GM21423 (cell line): ENCODE measurements around the gene NCBP2.

Source experiments
- ATAC-seq: cut with Tn5 transposase; IDR thresholded peaks from one replicate; pipeline ENCODE4 v1.9.1; 2021; ENCODE audit warnings: mild to moderate bottlenecking, moderate library complexity; ENCODE audit not compliant: unreplicated experiment

Gene NCBP2

DNA sequence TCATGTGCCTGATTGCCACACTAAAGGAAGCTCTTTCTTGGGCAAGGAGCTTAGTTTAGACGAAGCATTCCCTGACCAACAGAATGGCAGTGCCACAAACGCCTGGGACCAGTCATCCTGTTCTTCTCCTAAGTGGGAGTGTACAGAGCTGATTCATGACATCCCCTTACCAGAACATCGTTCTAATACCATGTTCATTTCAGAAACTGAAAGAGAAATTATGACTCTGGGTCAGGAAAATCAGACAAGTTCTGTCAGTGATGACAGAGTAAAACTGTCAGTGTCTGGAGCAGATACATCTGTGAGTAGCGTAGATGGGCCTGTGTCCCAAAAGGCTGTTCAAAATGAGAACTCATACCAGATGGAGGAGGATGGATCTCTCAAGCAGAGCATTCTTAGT lies 56.2 kb downstream of the NCBP2 start:
- no peak for ATAC-seq
